Heart left ventricle (tissue), 13 donors: ENCODE data around the gene COBL.

Experiments
- CTCF ChIP-seq, 12 donors: fragments of 200-600 bp; sonication (generic) in 4 of 12; IDR thresholded peaks; one replicate each; pipeline versions ENCODE4 v1.5.0 to v1.8.0; 2018 to 2022; ENCODE audit warnings: antibody characterized with exemption in 12 of 12, mild to moderate bottlenecking in 5 of 12
- POLR2A ChIP-seq, 2 donors: fragments of 450-650 bp; IDR thresholded peaks; one replicate each; pipeline ENCODE4 v1.6.1; 2017; ENCODE audit warnings: antibody characterized with exemption in 2 of 2, mild to moderate bottlenecking in 2 of 2, moderate library complexity in 2 of 2
- donor health status: ischemic (EF 13 %, LVEDD 7.1; RV severe dilation, severe dysfunction).
- donor health status: DM: no; HTN: yes; CAD: no.
- donor health status: DM: no; HTN: no; CAD: no.
- donor health status: ischemic (EF 25% LVEDD 6.9; RV normal size, moderate dysfunction).
- donor health status: ischemic (EF 25% LVEDD 5.7; RV mildly dilated, moderate dysfunction).
- donor health status: ischemic (EF 35%, LVEDD 5.7; RV mildly dilated, moderate dysfunction).
- donor health status: nonischemic (EF 11% LVEDD 7.7; RV severe dilation, severe dysfunction).
- donor health status: DM: yes; HTN: yes; CAD: no.
- donor health status: PGD.
- donor health status: ischemic (EF 29% LVEDD 5.4; RV normal size, mild dysfunction).
- donor health status: nonischemic (EF 23%, LVEDD 6.1; RV moderate dilation, normal function).

DNA sequence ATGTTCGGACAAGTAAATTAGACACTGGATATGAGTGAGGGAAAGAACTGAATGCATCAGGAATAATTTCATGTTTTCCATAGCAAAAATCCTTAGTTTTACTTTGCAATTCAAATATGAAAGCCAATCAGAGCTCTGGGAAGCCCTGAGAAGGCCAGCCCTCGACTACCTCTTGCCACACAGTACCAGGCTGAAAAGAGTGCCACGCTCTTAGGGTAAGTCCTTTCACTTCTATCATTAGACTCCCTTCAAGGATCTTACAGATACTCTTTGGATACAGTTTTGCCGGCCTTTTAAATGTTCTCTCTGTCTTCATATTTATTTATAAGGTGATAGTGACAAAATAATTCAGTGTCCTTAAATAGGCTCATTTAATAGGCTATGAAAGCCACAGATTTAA, 1.9 kb downstream of the COBL start:
- TF ChIP-seq CTCF (IDR thresholded peaks at IDR 0.05) (no peak), POLR2A (IDR thresholded peaks at IDR 0.05) (no peak)
